Measurements from ENCODE around the gene LRRC45.

Gene LRRC45

DNA sequence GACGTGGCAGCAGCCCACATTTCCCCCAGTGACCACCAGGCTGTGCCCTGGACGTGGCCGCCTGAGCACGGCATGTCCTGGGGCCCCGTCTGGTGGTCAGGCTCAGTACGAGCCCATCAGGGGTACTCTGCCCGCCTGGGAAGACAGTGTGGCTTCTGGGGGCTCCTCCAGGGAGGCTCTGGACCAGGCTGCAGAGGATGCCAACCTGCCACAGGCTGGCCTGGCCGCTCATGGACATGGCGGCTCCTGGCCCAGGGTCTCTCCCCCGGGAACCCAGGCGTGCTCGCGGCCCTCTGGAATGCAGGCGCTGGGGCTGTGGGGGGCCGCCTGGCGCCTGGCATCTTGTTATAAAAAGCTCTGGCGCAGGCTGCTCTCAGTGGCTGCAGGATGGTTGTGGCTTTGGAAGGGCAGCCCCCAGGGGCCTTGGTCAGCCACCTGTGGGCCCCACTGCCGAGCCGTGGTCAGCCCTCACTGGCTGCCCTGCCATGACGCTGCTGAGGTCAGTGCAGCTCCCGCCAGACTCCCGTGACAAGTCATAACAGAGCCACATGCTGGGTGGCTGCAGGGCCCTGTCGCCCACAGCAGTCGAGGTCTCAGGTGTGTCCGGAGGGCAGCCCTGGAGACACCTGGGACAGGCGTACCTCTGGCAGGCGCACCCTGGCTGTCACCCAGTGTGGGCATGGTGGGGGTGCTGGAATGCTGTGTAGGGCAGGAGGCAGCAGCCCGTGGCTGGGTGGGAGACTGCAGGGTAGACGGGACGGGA is 15.4 kb upstream of the LRRC45 start:
- no peak for DNase-seq (ENCODE audit: low read depth in 2 of 2)

DNA sequence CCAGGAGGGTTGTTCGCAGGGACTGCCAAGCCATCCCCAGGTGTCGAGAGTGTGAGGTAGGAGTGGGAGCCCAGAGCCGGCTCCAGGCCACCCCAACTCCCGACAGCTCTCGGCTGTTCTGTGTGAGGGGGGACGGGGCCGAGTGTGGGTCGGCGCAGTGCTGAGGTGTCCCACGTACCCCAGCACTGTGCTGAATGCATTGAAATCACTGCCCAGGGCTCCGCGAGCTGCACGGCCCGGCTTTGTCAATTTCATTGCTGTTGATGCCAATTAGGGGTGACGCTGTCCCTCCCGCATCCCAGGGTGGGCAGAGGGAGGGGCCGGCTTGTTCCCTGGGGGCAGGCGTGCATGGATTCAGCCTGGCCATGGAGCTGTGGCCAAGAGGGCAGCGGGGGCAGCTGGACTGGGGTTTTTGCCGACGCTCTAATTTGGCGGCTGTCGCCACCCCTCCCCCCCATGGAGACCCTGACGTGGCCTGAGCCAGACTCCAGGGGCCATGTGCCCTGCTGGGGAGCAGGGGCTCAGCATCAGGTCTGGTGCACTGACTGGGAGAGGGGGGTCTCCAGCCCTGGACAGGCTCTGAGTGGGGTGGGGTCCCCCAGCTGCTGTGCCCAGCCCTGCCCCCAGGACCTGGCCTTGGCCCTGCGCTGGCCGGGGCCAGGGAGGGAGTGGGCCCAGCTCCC is 14.7 kb upstream of the LRRC45 start:
- DNase-seq (ENCODE audit: low read depth in 2 of 2) = no peak

- no peak for DNase-seq (ENCODE audit: low read depth in 2 of 2)
Measured at GRCh38 chr17:82008941-82009405, 14.1 kb upstream of the LRRC45 start.

- no peak for DNase-seq (ENCODE audit: low read depth in 2 of 2)
Measured at GRCh38 chr17:82009413-82009812, 13.7 kb upstream of the LRRC45 start.

- no peak for DNase-seq (ENCODE audit: low read depth in 2 of 2)
Measured at GRCh38 chr17:82010575-82011525, 12.3 kb upstream of the LRRC45 start.

GRCh38 chr17:82011617-82012187 is 11.4 kb upstream of the LRRC45 start:
- no peak for DNase-seq (ENCODE audit: low read depth in 2 of 2)

DNA sequence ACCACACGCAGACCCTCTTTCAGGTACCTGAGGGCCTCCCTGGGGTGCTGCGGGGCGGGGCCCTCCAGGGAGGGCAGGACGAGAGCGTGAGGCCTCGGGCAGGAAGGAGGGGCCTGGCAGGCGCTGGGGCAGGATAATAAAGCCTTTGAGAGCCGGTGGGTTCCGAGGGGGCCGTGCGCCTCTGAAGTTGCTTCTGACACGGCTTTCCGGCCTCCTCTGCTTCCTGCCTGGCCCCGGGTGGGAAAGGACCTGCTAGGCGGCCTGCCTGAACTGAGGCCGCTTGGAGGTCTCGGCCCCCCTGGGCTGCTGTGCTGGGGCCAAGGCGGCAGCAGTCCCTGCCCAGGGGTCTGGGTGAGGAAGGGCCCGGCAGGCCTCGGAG is 10.9 kb upstream of the LRRC45 start:
- DNase-seq (ENCODE audit: low read depth in 2 of 2) = no peak

GRCh38 chr17:82012640-82013295 is 10.3 kb upstream of the LRRC45 start:
- DNase-seq (ENCODE audit: low read depth in 2 of 2) = no peak

GRCh38 chr17:82013341-82013740 is 9.8 kb upstream of the LRRC45 start:
- no peak for DNase-seq (ENCODE audit: low read depth in 2 of 2)

GRCh38 chr17:82013772-82014321 is 9.3 kb upstream of the LRRC45 start:
- DNase-seq (ENCODE audit: low read depth in 2 of 2) = no peak

- DNase-seq (ENCODE audit: low read depth in 2 of 2) = no peak
Measured at GRCh38 chr17:82014432-82014831, 8.7 kb upstream of the LRRC45 start.

GRCh38 chr17:82014971-82015310 is 8.2 kb upstream of the LRRC45 start:
- DNase-seq (ENCODE audit: low read depth in 2 of 2) = no peak

GRCh38 chr17:82015311-82015971 is 7.7 kb upstream of the LRRC45 start:
- no peak for DNase-seq (ENCODE audit: low read depth in 2 of 2)

- no peak for DNase-seq (ENCODE audit: low read depth in 2 of 2)
Measured at GRCh38 chr17:82016061-82016874, 6.8 kb upstream of the LRRC45 start.

GRCh38 chr17:82016875-82017459 is 6.1 kb upstream of the LRRC45 start:
- DNase-seq (ENCODE audit: low read depth in 2 of 2) = no peak

DNA sequence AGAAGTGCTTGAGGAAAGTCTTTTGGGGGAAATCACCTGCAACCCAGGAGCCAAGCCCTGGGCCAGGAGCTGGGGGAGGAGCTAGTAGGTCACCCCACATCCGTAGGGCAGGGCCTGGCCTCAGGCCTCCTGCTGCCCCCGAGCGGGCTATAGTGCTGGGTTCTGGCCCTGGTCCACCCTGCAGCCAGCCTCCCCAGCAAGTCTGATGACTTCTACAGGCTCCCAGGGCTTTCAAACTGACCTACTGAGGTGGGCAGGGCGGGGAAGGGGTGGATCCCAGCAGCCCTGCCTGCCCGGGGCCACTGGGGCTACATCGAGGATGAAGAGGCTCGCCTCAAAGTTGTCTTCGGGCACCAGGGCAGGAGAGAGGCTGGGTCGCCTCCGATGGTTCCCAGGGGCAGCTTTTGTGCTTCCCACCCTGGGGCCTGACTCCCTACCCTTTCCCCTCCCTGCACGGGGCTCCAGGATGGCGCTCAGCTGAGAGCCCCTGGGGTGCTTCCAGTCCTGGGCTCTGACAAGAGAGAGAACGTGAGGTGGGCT is 5.4 kb upstream of the LRRC45 start:
- no peak for DNase-seq (ENCODE audit: low read depth in 2 of 2)

DNA sequence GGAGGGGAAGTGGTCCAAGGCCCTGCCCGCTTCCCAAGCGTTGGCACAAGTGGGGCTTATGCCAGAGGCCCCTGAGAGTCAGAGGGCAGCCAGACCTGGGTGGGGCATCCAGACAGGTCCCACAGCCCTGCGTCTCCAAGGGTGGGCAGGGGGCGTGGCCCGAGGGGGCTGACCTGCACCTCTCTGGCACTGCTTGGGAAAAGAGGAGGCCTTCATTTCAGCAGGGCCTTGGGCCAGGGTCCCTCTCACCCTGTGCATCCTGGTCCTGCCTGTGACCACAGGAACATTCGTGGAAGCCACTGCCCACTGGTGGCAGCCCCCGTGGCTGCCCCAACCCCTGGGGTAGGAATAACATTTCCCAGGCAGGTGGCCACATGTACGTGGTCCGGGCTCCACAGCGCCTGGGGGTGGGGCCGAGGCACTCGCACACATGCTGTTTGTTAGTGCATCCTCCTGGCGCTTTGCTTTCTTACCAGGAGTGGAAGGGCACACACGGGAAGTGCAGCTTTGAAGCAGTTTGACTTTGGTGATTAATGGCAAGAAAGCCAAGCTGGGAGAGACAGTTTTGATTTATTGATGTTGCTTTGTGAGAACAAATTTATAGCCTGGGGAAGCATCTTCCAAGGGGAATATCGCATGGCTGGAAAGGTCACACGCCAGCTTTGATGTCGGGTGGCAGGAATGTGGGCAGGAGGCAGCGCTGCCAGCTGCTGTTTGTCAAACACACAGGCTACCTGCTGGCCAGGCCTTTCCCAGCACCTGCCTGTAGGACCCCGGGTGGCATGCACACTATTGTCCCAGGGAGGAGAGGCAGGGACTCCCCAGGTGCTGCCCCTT is 4.7 kb upstream of the LRRC45 start:
- DNase-seq (ENCODE audit: low read depth in 2 of 2) = no peak

All from fibroblast of skin of left quadriceps (primary cell).